Measurements from ENCODE around the gene TP63. TPM values are rescaled to one million over a fixed set of nuclear protein-coding genes. Genes with fewer than 3 reads are reported as not detected.

TP63 gene
- polyA plus RNA-seq, 1 experiment, result not detected

DNA sequence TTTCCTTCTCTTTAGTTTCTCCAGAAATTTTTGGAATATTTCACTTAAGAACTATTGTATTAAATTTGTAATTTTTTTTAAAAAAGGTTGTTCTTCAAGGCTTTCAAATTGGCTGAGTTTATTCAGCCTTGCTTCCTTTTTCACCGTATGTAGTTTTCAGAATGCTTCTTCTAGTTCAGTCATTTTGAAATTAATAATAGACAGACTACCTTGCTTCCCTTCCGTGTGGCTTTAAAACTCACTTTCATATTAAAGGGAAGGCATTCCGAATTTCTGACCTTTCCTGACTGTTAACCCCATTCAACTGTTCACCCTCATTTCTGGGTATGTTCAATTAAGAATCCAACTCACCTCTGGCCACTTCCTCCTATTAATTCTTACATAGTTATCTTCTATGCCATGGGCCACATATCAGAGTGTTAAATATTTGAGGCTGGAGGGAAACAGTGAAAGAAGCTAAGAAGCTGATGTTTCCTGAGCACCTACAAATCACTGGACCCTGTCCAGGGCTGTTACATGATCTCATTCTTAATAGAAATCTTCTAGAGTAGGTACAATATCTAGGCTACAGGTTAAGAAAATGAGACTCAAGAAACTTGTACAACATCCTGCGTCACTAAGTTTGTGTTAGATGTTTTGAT is 252.0 kb downstream of the TP63 start:
- H3K27me3 ChIP-seq (ENCODE audit: control insufficient read depth, insufficient read depth, low read length), result peaks cover 2% of the 10 kb centered on the region
- TF ChIP-seq, protein P1, sequence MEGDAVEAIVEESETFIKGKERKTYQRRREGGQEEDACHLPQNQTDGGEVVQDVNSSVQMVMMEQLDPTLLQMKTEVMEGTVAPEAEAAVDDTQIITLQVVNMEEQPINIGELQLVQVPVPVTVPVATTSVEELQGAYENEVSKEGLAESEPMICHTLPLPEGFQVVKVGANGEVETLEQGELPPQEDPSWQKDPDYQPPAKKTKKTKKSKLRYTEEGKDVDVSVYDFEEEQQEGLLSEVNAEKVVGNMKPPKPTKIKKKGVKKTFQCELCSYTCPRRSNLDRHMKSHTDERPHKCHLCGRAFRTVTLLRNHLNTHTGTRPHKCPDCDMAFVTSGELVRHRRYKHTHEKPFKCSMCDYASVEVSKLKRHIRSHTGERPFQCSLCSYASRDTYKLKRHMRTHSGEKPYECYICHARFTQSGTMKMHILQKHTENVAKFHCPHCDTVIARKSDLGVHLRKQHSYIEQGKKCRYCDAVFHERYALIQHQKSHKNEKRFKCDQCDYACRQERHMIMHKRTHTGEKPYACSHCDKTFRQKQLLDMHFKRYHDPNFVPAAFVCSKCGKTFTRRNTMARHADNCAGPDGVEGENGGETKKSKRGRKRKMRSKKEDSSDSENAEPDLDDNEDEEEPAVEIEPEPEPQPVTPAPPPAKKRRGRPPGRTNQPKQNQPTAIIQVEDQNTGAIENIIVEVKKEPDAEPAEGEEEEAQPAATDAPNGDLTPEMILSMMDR (IDR thresholded peaks at IDR 0.05; ENCODE audit: low read depth, low read length), result no peak
- no peaks in the 10 kb centered on the region for H3K9me3 ChIP-seq (ENCODE audit: control insufficient read depth, insufficient read depth, low read length)
- no peak overlapping the region for H3K27ac ChIP-seq (ENCODE audit: low read depth, low read length)
- CTCF ChIA-PET, result interaction anchor here (0.9 kb wide), 1 partner anchor 27 kb away, joined by 3 read pairs; no protein-coding TSS in a partner anchor
- DNase-seq (ENCODE audit: low read depth, low spot score), result no peak
- POLR2A ChIA-PET, result no interaction called here
- no peak overlapping the region for H3K4me3 ChIP-seq (ENCODE audit: low read depth, low read length)

DNA sequence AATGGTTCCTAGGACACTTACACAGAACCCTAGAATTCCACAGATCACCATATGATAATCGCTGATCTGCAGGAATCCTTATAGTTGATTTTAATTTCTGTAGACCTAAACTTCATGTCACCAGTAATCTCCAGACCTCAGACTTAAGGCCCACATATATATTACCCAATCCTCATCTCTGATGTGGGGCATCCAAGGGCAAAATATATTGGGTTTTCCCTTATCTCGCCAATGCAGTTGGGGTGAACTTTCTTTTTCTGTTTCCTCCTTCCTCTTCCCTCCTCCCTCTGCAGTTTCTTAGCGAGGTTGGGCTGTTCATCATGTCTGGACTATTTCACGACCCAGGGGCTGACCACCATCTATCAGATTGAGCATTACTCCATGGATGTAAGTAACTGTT is 259.3 kb downstream of the TP63 start:
- ChIA-PET POLR2A (no interaction called here), CTCF (no interaction called here)
- H3K9me3 ChIP-seq (ENCODE audit: control insufficient read depth, insufficient read depth, low read length), result no peaks in the 10 kb centered on the region
- peaks cover 2% of the 10 kb centered on the region for H3K27me3 ChIP-seq (ENCODE audit: control insufficient read depth, insufficient read depth, low read length)
- no peak for DNase-seq (ENCODE audit: low read depth, low spot score)
- H3K27ac ChIP-seq (ENCODE audit: low read depth, low read length), result no peak overlapping the region
- H3K4me3 ChIP-seq (ENCODE audit: low read depth, low read length), result no peak overlapping the region
- TF ChIP-seq, protein P1 (IDR thresholded peaks at IDR 0.05; ENCODE audit: low read depth, low read length), result no peak

DNA sequence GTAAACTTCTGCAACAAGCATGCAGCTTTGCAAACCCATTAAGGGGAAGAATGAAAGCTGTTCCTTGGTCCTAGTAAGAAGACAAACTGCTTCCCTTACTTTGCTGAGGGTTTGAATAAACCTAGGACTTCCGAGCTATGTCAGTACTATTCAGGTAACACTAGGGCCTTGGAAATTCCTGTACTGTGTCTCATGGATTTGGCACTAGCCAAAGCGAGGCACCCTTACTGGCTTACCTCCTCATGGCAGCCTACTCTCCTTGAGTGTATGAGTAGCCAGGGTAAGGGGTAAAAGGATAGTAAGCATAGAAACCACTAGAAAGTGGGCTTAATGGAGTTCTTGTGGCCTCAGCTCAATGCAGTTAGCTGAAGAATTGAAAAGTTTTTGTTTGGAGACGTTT is 265.3 kb downstream of the TP63 start:
- Histone ChIP-seq H3K27me3 (ENCODE audit: control insufficient read depth, insufficient read depth, low read length) (no peaks in the 10 kb centered on the region), H3K9me3 (ENCODE audit: control insufficient read depth, insufficient read depth, low read length) (no peaks in the 10 kb centered on the region), H3K4me3 (ENCODE audit: low read depth, low read length) (no peak overlapping the region), H3K27ac (ENCODE audit: low read depth, low read length) (no peak overlapping the region)
- TF ChIP-seq, protein P1 (IDR thresholded peaks at IDR 0.05; ENCODE audit: low read depth, low read length), result no peak
- CTCF ChIA-PET, result no interaction called here
- POLR2A ChIA-PET, result no interaction called here
- DNase-seq (ENCODE audit: low read depth, low spot score), result no peak

DNA sequence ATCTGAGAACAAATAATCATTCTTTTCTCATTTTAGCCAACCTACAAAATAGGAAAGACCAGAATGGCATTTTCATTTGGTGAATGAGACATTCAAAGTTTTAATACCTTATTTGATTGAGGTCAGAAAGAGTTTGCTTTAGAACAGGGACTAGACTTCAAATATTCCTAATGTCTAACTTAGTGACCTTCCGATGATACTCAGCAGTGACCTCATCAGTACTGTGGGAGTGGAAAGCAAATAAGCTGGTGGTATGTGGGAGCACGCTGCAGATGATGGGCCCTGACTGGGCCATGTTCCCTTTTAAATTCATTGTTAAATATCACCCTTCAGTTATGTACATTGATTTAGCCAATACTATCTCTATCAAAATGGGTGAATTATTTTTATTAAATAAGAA is 266.2 kb downstream of the TP63 start:
- H3K9me3 ChIP-seq (ENCODE audit: control insufficient read depth, insufficient read depth, low read length), result no peaks in the 10 kb centered on the region
- no peaks in the 10 kb centered on the region for H3K27me3 ChIP-seq (ENCODE audit: control insufficient read depth, insufficient read depth, low read length)
- TF ChIP-seq, protein P1 (IDR thresholded peaks at IDR 0.05; ENCODE audit: low read depth, low read length), result no peak
- H3K4me3 ChIP-seq (ENCODE audit: low read depth, low read length), result no peak overlapping the region
- no peak overlapping the region for H3K27ac ChIP-seq (ENCODE audit: low read depth, low read length)
- ChIA-PET POLR2A (no interaction called here), CTCF (interaction anchor here (0.5 kb wide), 1 partner anchor 542 kb away, joined by 5 read pairs; no protein-coding TSS in a partner anchor)
- no peak for DNase-seq (ENCODE audit: low read depth, low spot score)

DNA sequence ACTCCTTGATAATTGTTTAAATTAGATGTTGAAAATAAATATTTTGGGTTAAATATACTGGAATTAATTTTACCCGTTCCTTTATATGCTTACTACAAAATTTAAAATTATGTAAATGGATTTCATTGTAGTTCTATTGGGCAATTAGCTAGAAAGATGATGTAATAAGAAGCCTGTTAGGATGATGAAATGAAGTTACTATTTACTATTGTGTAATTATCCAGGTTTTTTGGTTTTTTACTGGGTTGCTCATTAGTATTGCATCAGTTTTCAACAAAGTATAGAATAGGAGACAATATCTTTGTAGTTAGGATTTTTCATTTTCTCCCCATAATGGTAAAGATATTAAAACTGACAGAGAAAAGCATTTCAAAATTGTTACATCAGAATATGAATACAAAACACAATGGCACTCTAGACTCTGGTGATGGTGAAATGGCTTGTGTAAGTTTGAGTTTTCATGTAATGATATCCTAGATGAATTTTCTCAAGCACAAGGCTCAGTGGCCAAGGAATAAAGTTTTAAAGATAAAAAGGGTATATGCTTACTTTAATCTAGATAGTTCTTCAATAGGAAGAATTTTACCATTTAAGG is 267.5 kb downstream of the TP63 start:
- DNase-seq (ENCODE audit: low read depth, low spot score), result no peak
- TF ChIP-seq, protein P1 (IDR thresholded peaks at IDR 0.05; ENCODE audit: low read depth, low read length), result no peak
- Histone ChIP-seq H3K27ac (ENCODE audit: low read depth, low read length) (no peak overlapping the region), H3K9me3 (ENCODE audit: control insufficient read depth, insufficient read depth, low read length) (no peaks in the 10 kb centered on the region), H3K27me3 (ENCODE audit: control insufficient read depth, insufficient read depth, low read length) (no peaks in the 10 kb centered on the region), H3K4me3 (ENCODE audit: low read depth, low read length) (no peak overlapping the region)
- ChIA-PET POLR2A (no interaction called here), CTCF (no interaction called here)

All from AG04450 (cell line).